Mesenchymal stem cell (in vitro differentiated cells and primary cell): ENCODE data around the gene PRPF40B.

Source experiments
- DNase-seq: peaks from one replicate; pipeline ENCODE4 v3.0.0-alpha.2; 2013
- H2AFZ ChIP-seq: one replicate; pipeline ENCODE4 v1.6.1; 2013; ENCODE audit warnings: low read depth, mild to moderate bottlenecking, control low read depth, inconsistent platforms, low read length, moderate library complexity
- H2AK5ac ChIP-seq: 2 replicates; pipeline ENCODE4 v1.6.1; 2013; ENCODE audit warnings: low read length, moderate library complexity, mild to moderate bottlenecking, inconsistent platforms; ENCODE audit not compliant: severe bottlenecking
- H2BK120ac ChIP-seq: one replicate; pipeline ENCODE4 v1.6.1; 2013; ENCODE audit warnings: low read depth, mild to moderate bottlenecking, inconsistent platforms, low read length, moderate library complexity
- H2BK12ac ChIP-seq, 2 experiments: one replicate each; pipeline ENCODE4 v1.6.1; 2013; ENCODE audit warnings: inconsistent platforms in 2 of 2, low read length in 2 of 2, mild to moderate bottlenecking in 2 of 2, moderate library complexity in 2 of 2, control low read depth in 1 of 2
- H2BK15ac ChIP-seq: one replicate; pipeline ENCODE4 v1.6.1; 2013; ENCODE audit warnings: mild to moderate bottlenecking, low read depth, inconsistent platforms; ENCODE audit not compliant: poor library complexity, severe bottlenecking
- H2BK5ac ChIP-seq: 2 replicates; pipeline ENCODE4 v1.6.1; 2013; ENCODE audit warnings: low read depth, mild to moderate bottlenecking, low read length, control low read depth, inconsistent platforms; ENCODE audit not compliant: poor library complexity, severe bottlenecking
- H3K14ac ChIP-seq, 2 experiments: one replicate each; pipeline ENCODE4 v1.6.1; 2013; ENCODE audit warnings: inconsistent platforms in 2 of 2, low read length in 2 of 2, control low read depth in 1 of 2, mild to moderate bottlenecking in 1 of 2, moderate library complexity in 1 of 2
- H3K18ac ChIP-seq, 2 experiments: one replicate each; pipeline ENCODE4 v1.6.1; 2013; ENCODE audit warnings: inconsistent platforms in 2 of 2, low read length in 2 of 2, control low read depth in 1 of 2, low read depth in 1 of 2, mild to moderate bottlenecking in 1 of 2
- H3K23ac ChIP-seq, 2 experiments: one replicate each; pipeline ENCODE4 v1.6.1; 2013; ENCODE audit warnings: inconsistent platforms in 2 of 2, low read length in 2 of 2, mild to moderate bottlenecking in 2 of 2, moderate library complexity in 2 of 2, control low read depth in 1 of 2
- H3K27ac ChIP-seq: 2 replicates; pipeline ENCODE4 v1.5.1; 2013; ENCODE audit warnings: mild to moderate bottlenecking, moderate library complexity, low read length, control low read depth, inconsistent platforms; ENCODE audit not compliant: poor library complexity, severe bottlenecking
- H3K27me3 ChIP-seq, 2 experiments: 2 replicates each; pipeline versions ENCODE4 v1.6.1 to v1.7.0; 2013; ENCODE audit warnings: low read length in 2 of 2, mild to moderate bottlenecking in 2 of 2, moderate library complexity in 2 of 2, control low read depth in 1 of 2, inconsistent platforms in 1 of 2; ENCODE audit not compliant: control insufficient read depth in 1 of 2, insufficient read depth in 1 of 2
- H3K36me3 ChIP-seq, 2 experiments: 2 replicates each; pipeline versions ENCODE4 v1.6.1 to v1.7.0; 2013; ENCODE audit warnings: low read length in 2 of 2, control low read depth in 1 of 2, inconsistent platforms in 1 of 2, low read depth in 1 of 2, mild to moderate bottlenecking in 1 of 2; ENCODE audit not compliant: insufficient read depth in 2 of 2, control insufficient read depth in 1 of 2
- H3K4ac ChIP-seq, 2 experiments: one replicate each; pipeline ENCODE4 v1.6.1; 2013; ENCODE audit warnings: inconsistent platforms in 2 of 2, low read length in 2 of 2, mild to moderate bottlenecking in 2 of 2, moderate library complexity in 2 of 2, control low read depth in 1 of 2, low read depth in 1 of 2
- H3K4me1 ChIP-seq: 2 replicates; pipeline ENCODE4 v1.6.1; 2013; ENCODE audit warnings: low read depth, low read length, control low read depth; ENCODE audit not compliant: control insufficient read depth, insufficient read depth
- H3K4me2 ChIP-seq: 2 replicates; pipeline ENCODE4 v1.6.1; 2013; ENCODE audit warnings: low read length, mild to moderate bottlenecking, inconsistent platforms; ENCODE audit not compliant: poor library complexity, severe bottlenecking
- H3K4me3 ChIP-seq, 2 experiments: 2 replicates each; pipeline versions ENCODE4 v1.5.1 to v1.7.0; 2013; ENCODE audit warnings: low read length in 2 of 2, mild to moderate bottlenecking in 2 of 2, control low read depth in 1 of 2, low read depth in 1 of 2; ENCODE audit not compliant: insufficient read depth in 1 of 2
- H3K79me1 ChIP-seq: replicated peaks from 2 replicates; pipeline ENCODE4 v1.6.1; 2013; ENCODE audit warnings: mild to moderate bottlenecking, control low read depth, low read length, inconsistent platforms; ENCODE audit not compliant: poor library complexity, severe bottlenecking
- H3K9ac ChIP-seq: 2 replicates; pipeline ENCODE4 v1.7.0; 2013; ENCODE audit warnings: mild to moderate bottlenecking, low read length, moderate library complexity
- H3K9me3 ChIP-seq: 2 replicates; pipeline ENCODE4 v1.7.0; 2013; ENCODE audit warnings: mild to moderate bottlenecking, low read length; ENCODE audit not compliant: control insufficient read depth
- H4K8ac ChIP-seq: one replicate; pipeline ENCODE4 v1.6.1; 2013; ENCODE audit warnings: inconsistent platforms, mild to moderate bottlenecking, low read length, moderate library complexity
- H4K91ac ChIP-seq: one replicate; pipeline ENCODE4 v1.6.1; 2013; ENCODE audit warnings: mild to moderate bottlenecking, low read length, inconsistent platforms
- WGBS: methylation state at CpG from one replicate; pipeline ENCODE4 v1.1.7; 2013; ENCODE audit warnings: mixed read lengths; 5-methylcytosine and 5-hydroxymethylcytosine counted together

PRPF40B gene

GRCh38 chr12:49658276-49658675 lies 34.9 kb downstream of the PRPF40B start:
- no peak overlapping the region for H3K9ac ChIP-seq
- no peak overlapping the region for H2AK5ac ChIP-seq
- H4K91ac ChIP-seq, result no peak overlapping the region
- no peak overlapping the region for H2BK15ac ChIP-seq
- no peak overlapping the region for H2AFZ ChIP-seq
- no peak overlapping the region for H3K23ac ChIP-seq
- H3K36me3 ChIP-seq, result peaks cover 60 to 72% of the 10 kb centered on the region in 2 experiments
- no peaks in the 10 kb centered on the region for H3K27me3 ChIP-seq
- no peak overlapping the region for H3K4ac ChIP-seq
- H3K14ac ChIP-seq, result no peak overlapping the region
- H3K4me1 ChIP-seq, result peaks cover 5% of the 10 kb centered on the region
- H2BK5ac ChIP-seq, result no peak overlapping the region
- H3K27ac ChIP-seq, result no peak overlapping the region
- H3K4me3 ChIP-seq, result no peak overlapping the region
- no peak overlapping the region for H3K18ac ChIP-seq
- no peak for DNase-seq
- 98% methylated on average over 11 of the region's 13 CpGs for WGBS
- H3K79me1 ChIP-seq, result peaks cover 14% of the 10 kb centered on the region
- no peak overlapping the region for H3K4me2 ChIP-seq
- H4K8ac ChIP-seq, result no peak overlapping the region
- no peaks in the 10 kb centered on the region for H3K9me3 ChIP-seq
- H2BK120ac ChIP-seq, result no peak overlapping the region
- no peak overlapping the region for H2BK12ac ChIP-seq

- H2BK120ac ChIP-seq, result no peak overlapping the region
- peaks cover 49 to 58% of the 10 kb centered on the region in 2 experiments for H3K36me3 ChIP-seq
- H2AFZ ChIP-seq, result no peak overlapping the region
- H2BK15ac ChIP-seq, result no peak overlapping the region
- no peaks in the 10 kb centered on the region for H3K27me3 ChIP-seq
- peaks cover 15% of the 10 kb centered on the region for H3K79me1 ChIP-seq
- no peak overlapping the region for H2BK12ac ChIP-seq
- H3K4me2 ChIP-seq, result no peak overlapping the region
- peaks cover 13% of the 10 kb centered on the region for H3K4me1 ChIP-seq
- WGBS, result 69% methylated on average over 1 of the region's 1 CpG
- H3K23ac ChIP-seq, result no peak overlapping the region
- H2AK5ac ChIP-seq, result no peak overlapping the region
- H3K27ac ChIP-seq, result no peak overlapping the region
- H3K4ac ChIP-seq, result no peak overlapping the region
- no peak overlapping the region for H2BK5ac ChIP-seq
- H4K8ac ChIP-seq, result no peak overlapping the region
- no peak overlapping the region for H3K18ac ChIP-seq
- H3K14ac ChIP-seq, result no peak overlapping the region
- H4K91ac ChIP-seq, result no peak overlapping the region
- H3K9ac ChIP-seq, result no peak overlapping the region
- no peak overlapping the region for H3K4me3 ChIP-seq
- H3K9me3 ChIP-seq, result no peaks in the 10 kb centered on the region
- DNase-seq, result no peak
These were observed 36.4 kb downstream of the PRPF40B start for GRCh38 chr12:49659753-49660152.

GRCh38 chr12:49661191-49661590 lies 37.8 kb downstream of the PRPF40B start:
- Histone ChIP-seq H2AFZ (no peak overlapping the region), H4K8ac (no peak overlapping the region), H2AK5ac (no peak overlapping the region), H3K9ac (no peak overlapping the region), H3K4me1 (peaks cover 14% of the 10 kb centered on the region), H3K14ac (no peak overlapping the region), H3K4ac (no peak overlapping the region), H3K27ac (no peak overlapping the region), H3K23ac (no peak overlapping the region), H3K27me3 (no peaks in the 10 kb centered on the region), H2BK120ac (no peak overlapping the region), H2BK5ac (no peak overlapping the region), H4K91ac (no peak overlapping the region), H3K18ac (peak overlapping the region; percentile 41 to 83), H3K36me3 (peaks cover 45 to 46% of the 10 kb centered on the region in 2 experiments), H2BK12ac (no peak overlapping the region), H3K4me3 (no peak overlapping the region), H3K9me3 (no peaks in the 10 kb centered on the region), H3K4me2 (no peak overlapping the region), H2BK15ac (no peak overlapping the region), H3K79me1 (peaks cover 24% of the 10 kb centered on the region)
- DNase-seq, result no peak
- 97% methylated on average over 3 of the region's 3 CpGs for WGBS

GRCh38 chr12:49661746-49662145 lies 38.4 kb downstream of the PRPF40B start:
- Histone ChIP-seq H2BK5ac (no peak overlapping the region), H4K8ac (peak overlapping the region; percentile 19), H3K27me3 (no peaks in the 10 kb centered on the region), H3K14ac (no peak overlapping the region), H2AFZ (no peak overlapping the region), H3K27ac (no peak overlapping the region), H2BK15ac (peak overlapping the region; percentile 30), H3K23ac (no peak overlapping the region), H3K18ac (peak overlapping the region; percentile 75 to 83), H2AK5ac (no peak overlapping the region), H3K9ac (no peak overlapping the region), H3K4ac (peak overlapping the region; percentile 30 to 94), H3K4me3 (no peak overlapping the region), H3K4me1 (peaks cover 14% of the 10 kb centered on the region), H3K36me3 (peaks cover 40 to 41% of the 10 kb centered on the region in 2 experiments), H3K4me2 (no peak overlapping the region), H4K91ac (peak overlapping the region; percentile 46), H2BK120ac (peak overlapping the region; percentile 90), H3K79me1 (peaks cover 29% of the 10 kb centered on the region), H3K9me3 (no peaks in the 10 kb centered on the region), H2BK12ac (peak overlapping the region; percentile 84 to 89)
- WGBS, result 92% methylated on average over 2 of the region's 3 CpGs
- DNase-seq, result no peak
